GM12892 (cell line): ENCODE data around the gene LRRC46.

Source experiments
- POLR2A ChIP-seq: IDR thresholded peaks from 2 replicates; pipeline ENCODE4 v1.6.1; 2011; ENCODE audit warnings: low read depth, low read length, control low read depth
- POLR2AphosphoS5 ChIP-seq: IDR thresholded peaks from 2 replicates; pipeline ENCODE4 v1.6.1; 2011; ENCODE audit warnings: low read depth, low read length, control low read depth

GRCh38 chr17:47791025-47791424 is 40.4 kb upstream of the LRRC46 start:
- TF ChIP-seq POLR2A (no peak), POLR2AphosphoS5 (no peak)
